Measurements from ENCODE around the gene TCHP. TPM values are rescaled to one million over a fixed set of nuclear protein-coding genes. Genes with fewer than 3 reads are reported as not detected.

TCHP gene
- total RNA-seq, 1 donor from 2014 or later = 4.2 TPM

DNA sequence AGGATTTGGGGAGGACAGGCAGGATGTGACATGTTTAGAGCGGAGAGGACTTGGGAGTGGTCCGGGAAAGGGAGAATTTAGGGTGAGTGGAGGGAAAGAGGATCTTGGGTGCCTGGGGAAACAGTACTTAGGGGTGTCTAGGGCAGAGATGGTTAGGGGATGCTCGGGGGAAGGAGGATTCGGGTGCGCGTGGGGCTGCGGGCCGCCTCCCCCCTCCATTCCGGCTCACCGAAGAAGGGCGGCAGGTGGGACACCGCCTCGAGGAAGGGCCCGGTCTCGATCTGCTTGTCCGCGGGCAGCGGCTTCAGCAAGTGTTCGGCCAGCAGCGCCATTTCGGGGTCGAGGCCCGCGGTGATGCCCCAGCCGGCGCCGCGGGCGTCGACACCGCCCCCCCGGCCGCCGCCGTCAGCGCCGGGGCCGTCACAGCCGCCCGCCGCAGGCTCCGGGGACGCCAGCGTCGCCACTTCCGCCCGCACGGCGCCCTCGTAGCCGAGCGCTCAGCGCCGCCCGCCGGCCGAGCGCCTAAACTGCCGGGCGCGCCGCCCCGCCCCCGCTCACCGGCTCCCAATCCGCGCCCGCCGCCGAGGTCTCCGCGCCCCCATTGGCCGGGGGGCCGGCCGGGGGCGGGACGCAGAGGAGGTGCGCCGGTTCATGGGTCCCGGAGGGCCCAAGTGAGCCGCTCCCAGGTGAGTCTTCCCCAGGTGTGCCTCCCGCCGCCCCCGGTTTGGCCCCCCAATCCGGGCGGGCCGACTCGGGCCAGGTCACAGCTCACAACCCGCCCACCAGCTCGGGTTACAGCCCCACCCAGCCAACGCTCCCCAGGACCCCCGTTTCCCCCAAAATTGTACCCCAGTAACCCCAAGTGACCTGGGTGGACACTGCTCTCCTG is 19.8 kb upstream of the TCHP start, which contains the start of gene GLTP:
TSS of gene GLTP (minus strand) at position 499 of the 889 bp plus-strand sequence. CDS start at position 332, 167 bp downstream.
- no peaks in the 10 kb centered on the region for H3K36me3 ChIP-seq
- H3K4me3 ChIP-seq = peak within 1 kb of the TSS; percentile 75 to 96
- H3K27me3 ChIP-seq = no peaks in the 10 kb centered on the region
- H3K4me1 ChIP-seq = peaks cover 12 to 19% of the 10 kb centered on the region in 2 donors
- intact Hi-C loops (cut with DNase I) = loop anchor here (1.0 to 2.0 kb wide), 5 partner anchors 27 to 307 kb away; partner anchors contain the start of genes FAM222A, MMAB and MVK
- peak; percentile 39 to 91 for DNase-seq (ENCODE audit: low spot score in 2 of 2)
- H3K9me3 ChIP-seq = no peaks in the 10 kb centered on the region
- peak in 2 of 3 experiments; percentile 19 to 97 for TF ChIP-seq CTCF (IDR thresholded peaks at IDR 0.05)
- H3K27ac ChIP-seq = peak within 1 kb of the TSS; percentile 59 to 65

DNA sequence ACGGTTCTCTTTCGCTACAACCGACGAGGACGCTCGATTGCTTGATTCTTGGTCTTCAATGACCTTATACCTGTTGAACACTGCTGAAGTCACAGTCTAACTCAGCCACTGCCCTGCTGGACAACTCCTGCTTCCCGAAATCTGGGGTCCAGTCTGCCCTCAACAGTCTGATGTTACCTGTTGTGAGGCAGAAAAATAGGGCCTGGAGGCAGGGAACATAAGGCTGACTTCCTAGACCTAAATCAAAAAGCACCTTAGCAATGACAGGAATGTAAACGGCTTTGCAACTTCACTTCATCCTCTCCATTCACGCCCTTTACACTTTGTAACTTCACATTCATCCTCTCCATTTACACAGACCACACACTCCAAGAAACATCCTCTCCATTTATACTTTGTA is 19.1 kb upstream of the TCHP start:
- no peak for DNase-seq (ENCODE audit: low spot score in 2 of 2)
- H3K27ac ChIP-seq = peak overlapping the region in 1 of 2 donors; percentile 57
- H3K4me3 ChIP-seq = peak overlapping the region; percentile 75 to 96
- H3K9me3 ChIP-seq = no peaks in the 10 kb centered on the region
- no peaks in the 10 kb centered on the region for H3K27me3 ChIP-seq
- peaks cover 12 to 19% of the 10 kb centered on the region in 2 donors for H3K4me1 ChIP-seq
- intact Hi-C loops (cut with DNase I) = loop anchor here (1.0 to 2.0 kb wide), 6 partner anchors 28 to 308 kb away; partner anchors contain the start of genes FAM222A, MMAB and MVK
- H3K36me3 ChIP-seq = no peaks in the 10 kb centered on the region
- no peak for TF ChIP-seq CTCF (IDR thresholded peaks at IDR 0.05)

GRCh38 chr12:109881752-109882151 is 18.3 kb upstream of the TCHP start:
- no peak for TF ChIP-seq CTCF (IDR thresholded peaks at IDR 0.05)
- Histone ChIP-seq H3K27me3 (no peaks in the 10 kb centered on the region), H3K36me3 (no peaks in the 10 kb centered on the region), H3K9me3 (no peaks in the 10 kb centered on the region), H3K27ac (no peak overlapping the region), H3K4me1 (peaks cover 12 to 19% of the 10 kb centered on the region in 2 donors), H3K4me3 (no peak overlapping the region)
- intact Hi-C loops (cut with DNase I) = loop anchor here (1.0 to 2.0 kb wide), 3 partner anchors 29 to 284 kb away; no protein-coding TSS in a partner anchor
- no peak for DNase-seq (ENCODE audit: low spot score in 2 of 2)

DNA sequence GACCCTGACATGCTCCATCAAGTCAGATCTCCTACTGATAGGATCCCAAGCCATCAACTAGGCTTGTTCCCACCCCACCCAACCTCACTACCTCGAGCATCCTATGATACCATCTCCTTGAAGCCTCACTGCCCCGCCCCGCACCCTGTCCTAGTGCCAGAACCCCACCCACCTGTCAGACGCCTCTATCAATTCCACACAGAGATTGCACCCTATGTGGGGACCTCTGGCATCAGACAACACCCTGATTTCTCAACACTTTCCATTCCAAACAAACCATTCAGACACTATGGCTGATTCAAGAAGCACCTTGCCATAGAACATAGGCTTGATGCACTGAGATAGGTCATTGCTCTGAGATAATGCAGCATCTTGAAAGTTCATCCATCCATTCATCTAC is 16.6 kb upstream of the TCHP start:
- no peak for DNase-seq (ENCODE audit: low spot score in 2 of 2)
- intact Hi-C loops (cut with DNase I) = no loop called here
- Histone ChIP-seq H3K4me3 (no peak overlapping the region), H3K27me3 (no peaks in the 10 kb centered on the region), H3K9me3 (no peaks in the 10 kb centered on the region), H3K36me3 (no peaks in the 10 kb centered on the region), H3K4me1 (peaks cover 12 to 14% of the 10 kb centered on the region in 2 donors), H3K27ac (no peak overlapping the region)
- no peak for TF ChIP-seq CTCF (IDR thresholded peaks at IDR 0.05)

- Histone ChIP-seq H3K27me3 (no peaks in the 10 kb centered on the region), H3K9me3 (no peaks in the 10 kb centered on the region), H3K36me3 (no peaks in the 10 kb centered on the region), H3K27ac (no peak overlapping the region), H3K4me1 (peaks cover 4% of the 10 kb centered on the region in 2 donors), H3K4me3 (no peak overlapping the region)
- DNase-seq (ENCODE audit: low spot score in 2 of 2) = no peak
- intact Hi-C loops (cut with DNase I) = no loop called here
- TF ChIP-seq CTCF (IDR thresholded peaks at IDR 0.05) = no peak
Measured at GRCh38 chr12:109885616-109886015, 14.5 kb upstream of the TCHP start.

All from ascending aorta (tissue), 2 donors.